GM21447 (cell line): ENCODE results near the gene AMMECR1L.
A peak's percentile ranks its signal among the peaks of the same experiment; 100 is the strongest.

Experiments
- ATAC-seq: cut with Tn5 transposase; IDR thresholded peaks from one replicate; pipeline ENCODE4 v1.9.1; 2021; ENCODE audit not compliant: unreplicated experiment

AMMECR1L gene

GRCh38 chr2:127887776-127888130 is 2.0 kb upstream of the AMMECR1L start:
- ATAC-seq: no peak

DNA sequence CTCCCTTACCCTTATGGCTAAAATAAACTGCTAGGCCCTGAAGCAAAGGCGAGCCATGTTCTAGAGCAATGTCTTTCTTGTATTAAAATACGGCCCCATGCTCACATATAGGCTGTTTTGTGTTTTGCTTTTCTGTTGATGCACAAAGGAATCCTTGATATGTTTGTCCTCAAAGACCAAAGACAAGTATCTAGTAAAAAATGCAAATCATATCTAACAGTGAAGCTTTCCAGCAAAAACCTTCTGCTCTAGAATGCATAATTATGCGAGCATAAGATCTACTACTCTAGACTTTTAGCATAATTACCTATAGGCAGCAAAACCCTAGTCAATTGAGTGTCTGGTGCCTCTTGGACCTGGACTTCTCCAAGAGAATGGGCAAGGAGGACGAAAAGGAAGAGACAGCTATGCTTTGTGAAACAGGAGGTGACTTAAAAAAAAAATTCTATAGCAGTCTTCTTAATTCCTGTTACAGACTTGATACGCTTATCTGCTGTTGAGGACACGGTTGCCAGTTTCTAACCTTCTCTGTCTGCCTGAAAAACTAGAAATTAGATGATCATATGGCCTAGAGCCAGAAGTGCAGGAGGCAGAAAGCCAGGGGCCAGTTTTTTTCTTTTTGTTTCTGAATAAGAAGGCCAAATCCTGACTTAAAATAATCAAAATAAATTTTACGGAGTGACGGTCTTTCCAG is 1.5 kb upstream of the AMMECR1L start:
- no peak for ATAC-seq

DNA sequence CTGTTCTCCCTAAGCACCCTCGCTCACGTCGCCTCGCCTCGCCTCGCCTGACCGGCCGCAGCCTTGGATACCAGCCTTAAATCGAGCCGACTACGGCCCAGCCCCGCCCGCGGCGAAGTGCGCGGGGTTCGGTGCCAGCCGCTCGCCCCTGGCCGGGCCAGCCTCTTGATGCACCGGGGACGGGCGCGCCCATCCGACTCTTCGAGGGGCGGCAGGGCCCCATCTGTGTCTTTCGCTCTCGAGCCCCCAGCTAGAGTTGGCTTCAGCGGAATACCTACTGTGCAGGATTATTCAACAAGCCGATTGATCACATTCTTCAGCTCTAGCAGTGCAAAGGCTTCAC is 808 bp upstream of the AMMECR1L start:
- ATAC-seq: peak; percentile 28

DNA sequence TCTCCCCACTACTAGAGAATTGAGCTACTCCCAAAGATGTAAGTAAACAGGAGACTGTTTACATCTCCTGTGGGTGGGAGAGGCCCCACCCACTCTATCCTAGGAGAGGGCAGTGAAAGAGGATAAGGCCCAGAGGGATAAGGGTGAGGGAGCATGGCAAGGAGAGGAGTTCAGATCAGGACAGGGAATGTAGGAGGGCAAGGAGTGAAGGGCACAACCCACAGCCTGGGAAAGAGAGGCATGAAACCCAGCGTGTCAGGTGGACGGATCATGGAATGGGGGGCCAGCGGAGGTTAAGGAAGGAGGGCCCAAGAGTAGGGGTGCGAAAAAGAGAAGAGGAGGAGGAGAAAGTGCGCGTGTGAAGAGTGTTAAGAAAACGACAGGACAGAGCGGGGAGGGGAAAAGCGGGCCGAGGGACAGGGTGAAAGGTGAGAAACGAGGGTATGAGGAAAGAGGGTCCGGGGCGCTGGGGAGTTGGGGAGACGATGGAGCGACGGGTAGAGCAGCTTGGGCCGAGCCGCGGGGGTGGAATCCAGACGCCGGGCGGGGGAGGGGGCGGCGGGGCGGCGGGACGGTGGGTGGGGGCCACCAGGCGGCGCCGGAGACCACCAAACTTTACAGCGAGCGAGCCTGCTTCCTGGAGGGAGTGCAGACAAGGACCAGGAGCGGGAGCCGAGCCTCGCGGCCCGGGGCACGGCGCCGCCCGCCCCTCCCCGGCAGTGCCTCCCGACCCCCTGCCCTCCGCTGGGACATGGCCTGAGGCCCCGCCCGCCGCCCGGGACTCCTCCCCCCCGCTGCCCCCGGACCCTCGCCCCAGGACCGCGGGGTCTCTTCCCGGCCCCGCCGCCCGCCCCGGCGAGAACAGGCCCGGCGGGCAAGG is 655 bp downstream of the AMMECR1L start:
- peak; percentile 21 for ATAC-seq

DNA sequence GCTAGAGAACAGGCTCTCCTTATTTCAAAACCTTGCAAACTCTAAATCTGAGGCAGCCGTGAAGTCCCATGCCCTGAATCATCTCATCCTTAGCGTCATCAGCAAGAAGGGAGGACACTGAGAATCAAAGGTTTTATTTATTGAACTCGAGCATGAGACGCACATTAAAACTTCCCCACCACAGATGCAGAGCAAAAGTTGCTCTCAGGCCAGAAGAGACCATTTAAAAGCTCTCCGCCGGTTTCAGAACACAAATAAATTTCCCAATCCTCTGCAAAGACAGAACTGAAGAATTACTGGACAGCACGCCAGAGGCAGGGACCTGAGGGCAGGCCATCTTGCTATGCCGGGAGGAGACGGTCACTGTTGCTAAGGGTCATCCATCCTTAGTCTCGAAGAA is 1.3 kb downstream of the AMMECR1L start:
- ATAC-seq: no peak

DNA sequence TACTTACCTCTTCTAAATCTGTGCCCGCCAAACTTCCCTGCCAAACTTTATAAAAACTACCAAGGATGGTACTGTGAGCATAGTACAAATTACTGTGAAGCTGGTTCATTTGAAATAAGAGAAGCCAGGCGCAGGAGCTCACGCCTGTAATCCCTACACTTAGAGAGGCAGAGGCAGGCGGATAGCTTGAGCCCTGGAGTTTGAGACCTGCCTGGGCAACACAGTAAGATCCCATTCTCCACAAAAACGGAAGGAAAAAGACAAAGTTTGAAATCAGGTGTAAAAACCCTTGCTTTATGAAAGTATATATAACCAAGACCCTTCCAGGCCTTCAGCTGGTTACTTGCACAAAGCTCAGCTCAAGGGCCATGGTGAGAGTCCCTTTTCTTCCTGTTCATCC is 5.9 kb downstream of the AMMECR1L start:
- ATAC-seq: no peak

DNA sequence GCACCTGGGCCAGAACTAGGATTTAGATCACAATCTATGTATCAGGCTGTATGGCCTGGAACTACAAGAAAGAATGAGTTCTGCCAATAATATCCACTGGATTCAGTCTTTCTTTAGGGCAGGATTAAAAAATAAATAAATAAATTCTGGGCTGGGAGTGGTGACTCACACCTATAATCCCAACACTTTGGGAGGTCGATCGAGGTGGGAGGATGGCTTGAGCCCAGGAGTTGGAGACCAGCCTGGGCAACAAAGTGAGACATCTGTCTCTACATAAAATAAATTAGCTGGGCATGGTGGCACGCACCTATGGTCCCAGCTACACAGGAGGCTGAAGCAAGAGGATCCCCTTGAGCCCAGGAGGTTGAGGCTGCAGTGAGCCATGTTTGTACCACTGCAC is 8.1 kb downstream of the AMMECR1L start:
- no peak for ATAC-seq

DNA sequence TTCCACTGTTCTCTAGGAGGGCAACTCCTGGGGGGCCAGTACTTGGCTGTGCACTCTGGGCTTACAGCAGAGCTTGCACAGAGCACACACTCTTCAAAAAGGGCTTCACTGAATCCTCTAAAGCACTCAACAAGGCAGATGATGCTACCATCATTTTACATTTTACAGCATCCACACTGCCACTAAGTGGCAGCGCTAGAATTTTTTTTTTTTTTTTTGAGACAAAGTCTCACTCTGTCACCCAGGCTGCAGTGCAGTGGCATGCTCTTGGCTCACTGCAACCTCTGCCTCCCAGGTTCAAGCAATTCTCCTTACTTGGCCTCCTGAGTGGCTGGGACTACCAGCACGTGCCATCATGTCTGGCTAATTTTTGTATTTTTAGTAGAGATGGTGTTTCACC is 8.6 kb downstream of the AMMECR1L start:
- no peak for ATAC-seq

DNA sequence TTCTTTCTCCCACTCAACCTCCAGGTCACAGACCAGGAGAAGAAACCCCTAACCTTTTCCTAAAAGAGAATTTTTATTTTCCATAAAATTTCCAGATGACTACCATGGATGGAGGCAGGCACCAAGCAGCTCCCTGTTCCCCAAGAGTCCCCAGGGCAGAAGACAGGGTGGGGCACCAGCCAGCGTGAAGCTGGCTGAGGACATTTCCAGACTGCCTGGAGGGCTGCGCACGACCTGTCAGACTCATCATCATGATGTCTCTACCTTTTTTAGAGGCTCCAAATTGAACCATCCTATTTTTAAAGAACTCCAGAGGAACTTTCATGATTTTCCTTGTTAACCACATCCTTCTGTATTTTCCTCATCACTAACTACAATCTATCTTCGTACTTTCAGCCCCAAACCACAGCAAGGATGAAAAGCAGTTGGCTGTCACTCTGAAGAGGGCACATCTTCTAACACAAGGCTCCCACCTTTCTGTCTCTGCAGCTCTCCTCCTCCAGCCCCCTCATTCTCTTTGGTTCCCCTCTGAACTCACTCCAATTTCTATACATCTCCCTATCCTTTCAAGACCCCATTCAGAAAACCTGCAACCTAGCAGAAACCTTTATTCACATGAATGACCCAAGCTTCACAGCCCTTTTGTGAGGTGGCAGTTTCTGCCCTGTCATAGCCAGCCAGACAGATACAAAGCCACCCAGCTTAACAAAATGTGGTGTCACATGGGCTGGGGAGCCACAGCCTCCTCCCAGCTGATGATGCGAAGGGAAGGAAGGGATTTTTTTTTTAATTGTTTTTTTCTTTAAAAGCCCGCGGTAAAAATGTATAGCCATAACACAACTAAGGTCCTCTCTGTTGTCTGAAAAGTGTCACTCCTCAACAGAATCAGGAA is 11.1 kb downstream of the AMMECR1L start:
- ATAC-seq: no peak

- no peak for ATAC-seq
Observed at GRCh38 chr2:127873707-127874303, 12.0 kb downstream of the AMMECR1L start.

DNA sequence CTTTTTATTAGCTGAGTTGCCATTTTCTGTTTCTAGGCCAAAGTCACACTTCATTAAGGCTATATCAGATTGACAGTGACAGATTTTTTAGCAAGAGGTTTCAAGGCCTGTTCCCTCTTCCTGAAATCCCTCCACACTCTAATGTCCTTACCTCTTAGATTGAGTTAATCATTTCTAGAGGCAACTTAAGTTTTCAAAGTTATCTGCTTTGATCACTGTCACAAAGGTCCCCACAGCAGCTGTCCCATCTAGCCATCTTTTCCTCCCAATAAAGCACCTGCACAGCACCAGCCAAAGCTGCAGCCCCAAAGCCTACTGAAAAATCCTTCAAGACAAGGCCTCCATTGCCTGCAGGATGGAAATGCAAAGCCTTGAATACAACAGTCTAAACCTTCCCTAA is 13.4 kb downstream of the AMMECR1L start:
- no peak for ATAC-seq

DNA sequence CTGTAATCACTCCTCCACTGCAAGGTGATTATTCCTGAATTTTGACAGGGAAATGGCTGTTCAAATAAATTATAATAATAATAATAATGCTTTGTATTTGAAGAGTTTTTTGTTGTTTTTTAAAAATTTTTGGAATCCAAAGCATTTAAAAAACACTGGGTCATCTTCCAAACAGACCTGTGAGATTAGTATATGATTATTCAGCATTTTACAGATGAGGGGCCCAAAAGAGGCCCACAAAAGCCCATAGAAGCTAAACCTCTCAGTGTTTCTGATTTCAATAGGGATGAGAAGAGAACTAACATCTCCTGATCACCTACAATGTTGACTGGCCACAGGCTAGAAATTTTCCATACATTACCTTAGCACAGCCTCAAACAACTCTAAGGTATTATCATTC is 19.8 kb downstream of the AMMECR1L start:
- no peak for ATAC-seq

DNA sequence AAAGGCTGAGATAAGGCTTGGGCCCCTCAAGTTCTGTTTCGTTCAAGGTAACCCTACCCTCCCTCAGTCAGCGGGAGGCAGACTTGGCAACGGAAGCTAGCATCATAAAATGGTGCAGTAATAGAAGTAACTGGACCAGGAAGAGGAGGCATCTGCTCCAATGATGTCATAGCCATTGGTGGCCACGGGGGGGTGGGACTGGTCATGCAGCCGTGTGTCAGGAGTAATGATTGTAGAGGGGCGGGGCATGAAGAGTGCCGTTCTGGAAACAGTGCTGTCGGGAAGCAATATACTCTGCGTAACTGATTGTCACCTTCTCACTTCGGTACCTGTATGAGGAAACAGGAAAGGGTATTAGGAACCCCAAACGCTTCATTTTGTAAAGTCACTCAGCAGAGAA is 20.9 kb downstream of the AMMECR1L start:
- no peak for ATAC-seq

GRCh38 chr2:127862228-127862627 is 23.5 kb downstream of the AMMECR1L start:
- ATAC-seq: no peak

- no peak for ATAC-seq
Observed at GRCh38 chr2:127860130-127860529, 25.6 kb downstream of the AMMECR1L start.

GRCh38 chr2:127859712-127860085 is 26.1 kb downstream of the AMMECR1L start:
- ATAC-seq: no peak

- peak; percentile 22 for ATAC-seq
Observed at GRCh38 chr2:127857265-127857808, 28.4 kb downstream of the AMMECR1L start.

DNA sequence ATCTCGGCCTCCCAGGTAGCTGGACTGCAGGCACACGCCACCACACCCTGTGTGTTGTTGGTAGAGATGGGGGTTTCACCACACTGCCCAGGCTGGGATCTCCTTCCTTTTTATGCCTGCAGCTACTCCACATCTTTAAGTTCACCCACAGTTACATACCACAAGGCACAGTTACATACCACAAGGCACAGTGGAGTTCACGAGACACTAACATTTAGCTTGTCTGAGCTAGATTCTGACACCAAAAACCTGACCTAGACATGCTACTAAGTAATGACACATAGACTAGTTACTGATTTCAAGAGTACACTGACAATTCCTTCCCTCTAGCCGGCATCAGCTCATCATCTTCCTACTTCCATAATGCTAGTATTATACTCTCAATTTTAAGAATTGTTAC is 32.1 kb downstream of the AMMECR1L start:
- no peak for ATAC-seq

- no peak for ATAC-seq
Observed at GRCh38 chr2:127852388-127852787, 33.4 kb downstream of the AMMECR1L start.

- no peak for ATAC-seq
Observed at GRCh38 chr2:127847931-127848330, 37.8 kb downstream of the AMMECR1L start.

- ATAC-seq: no peak
Observed at GRCh38 chr2:127844973-127845372, 40.8 kb downstream of the AMMECR1L start.
